Nephron progenitor cell (in vitro differentiated cells): ENCODE measurements around the gene UTF1.

Source experiments
- DNase-seq: peaks from one replicate; pipeline ENCODE4 v3.0.0; 2021
- H3K27ac Mint-ChIP-seq: 2 replicates; pipeline ENCODE4 v1.8.0; 2021; ENCODE audit warnings: mild to moderate bottlenecking, moderate library complexity, mixed read lengths
- H3K27me3 Mint-ChIP-seq: 2 replicates; pipeline ENCODE4 v1.8.0; 2021; ENCODE audit warnings: mild to moderate bottlenecking, low read depth, mixed read lengths; ENCODE audit not compliant: poor library complexity
- H3K36me3 Mint-ChIP-seq: 2 replicates; pipeline ENCODE4 v1.8.0; 2021; ENCODE audit warnings: low read depth, mixed read lengths
- H3K4me1 Mint-ChIP-seq: 2 replicates; pipeline ENCODE4 v1.8.0; 2021; ENCODE audit warnings: mixed read lengths
- H3K4me3 Mint-ChIP-seq: 2 replicates; pipeline ENCODE4 v1.8.0; 2021; ENCODE audit warnings: mild to moderate bottlenecking, moderate library complexity, mixed read lengths
- H3K9me3 Mint-ChIP-seq: 2 replicates; pipeline ENCODE4 v1.8.0; 2021; ENCODE audit warnings: mild to moderate bottlenecking, moderate library complexity, mixed read lengths
- TF ChIP-seq, protein P1 (sequence below): fragments of 200-600 bp; sonication (generic); IDR thresholded peaks from 2 replicates; pipeline ENCODE4 v1.5.0; 2021; ENCODE audit warnings: antibody characterized with exemption

The UTF1 gene

DNA sequence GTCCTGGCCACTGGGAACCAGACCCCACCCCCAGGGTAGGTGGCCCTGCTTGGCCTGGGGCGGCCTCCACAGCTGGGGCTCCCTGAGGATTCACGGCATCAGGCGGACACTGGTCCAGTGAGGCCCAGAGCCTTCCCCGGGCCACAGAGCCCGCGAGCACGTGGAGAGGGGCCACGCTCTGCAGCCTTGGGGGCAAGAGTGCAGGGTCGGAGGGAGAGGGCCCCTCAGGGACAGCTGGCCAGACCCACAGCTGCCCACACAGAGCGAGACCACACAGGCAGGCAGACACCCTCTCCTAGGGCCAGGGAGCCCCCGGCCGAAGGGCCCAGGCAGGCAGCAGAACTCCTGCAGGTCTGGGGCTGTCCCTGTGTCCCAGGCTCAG, 18.3 kb downstream of the UTF1 start:
- Mint-ChIP-seq H3K27me3 (peaks cover 19% of the 10 kb centered on the region), H3K36me3 (no peaks in the 10 kb centered on the region), H3K4me1 (peaks cover 45% of the 10 kb centered on the region), H3K27ac (no peak overlapping the region), H3K4me3 (no peak overlapping the region), H3K9me3 (no peaks in the 10 kb centered on the region)
- DNase-seq, result no peak
- TF ChIP-seq, protein P1, sequence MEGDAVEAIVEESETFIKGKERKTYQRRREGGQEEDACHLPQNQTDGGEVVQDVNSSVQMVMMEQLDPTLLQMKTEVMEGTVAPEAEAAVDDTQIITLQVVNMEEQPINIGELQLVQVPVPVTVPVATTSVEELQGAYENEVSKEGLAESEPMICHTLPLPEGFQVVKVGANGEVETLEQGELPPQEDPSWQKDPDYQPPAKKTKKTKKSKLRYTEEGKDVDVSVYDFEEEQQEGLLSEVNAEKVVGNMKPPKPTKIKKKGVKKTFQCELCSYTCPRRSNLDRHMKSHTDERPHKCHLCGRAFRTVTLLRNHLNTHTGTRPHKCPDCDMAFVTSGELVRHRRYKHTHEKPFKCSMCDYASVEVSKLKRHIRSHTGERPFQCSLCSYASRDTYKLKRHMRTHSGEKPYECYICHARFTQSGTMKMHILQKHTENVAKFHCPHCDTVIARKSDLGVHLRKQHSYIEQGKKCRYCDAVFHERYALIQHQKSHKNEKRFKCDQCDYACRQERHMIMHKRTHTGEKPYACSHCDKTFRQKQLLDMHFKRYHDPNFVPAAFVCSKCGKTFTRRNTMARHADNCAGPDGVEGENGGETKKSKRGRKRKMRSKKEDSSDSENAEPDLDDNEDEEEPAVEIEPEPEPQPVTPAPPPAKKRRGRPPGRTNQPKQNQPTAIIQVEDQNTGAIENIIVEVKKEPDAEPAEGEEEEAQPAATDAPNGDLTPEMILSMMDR, result no peak

DNA sequence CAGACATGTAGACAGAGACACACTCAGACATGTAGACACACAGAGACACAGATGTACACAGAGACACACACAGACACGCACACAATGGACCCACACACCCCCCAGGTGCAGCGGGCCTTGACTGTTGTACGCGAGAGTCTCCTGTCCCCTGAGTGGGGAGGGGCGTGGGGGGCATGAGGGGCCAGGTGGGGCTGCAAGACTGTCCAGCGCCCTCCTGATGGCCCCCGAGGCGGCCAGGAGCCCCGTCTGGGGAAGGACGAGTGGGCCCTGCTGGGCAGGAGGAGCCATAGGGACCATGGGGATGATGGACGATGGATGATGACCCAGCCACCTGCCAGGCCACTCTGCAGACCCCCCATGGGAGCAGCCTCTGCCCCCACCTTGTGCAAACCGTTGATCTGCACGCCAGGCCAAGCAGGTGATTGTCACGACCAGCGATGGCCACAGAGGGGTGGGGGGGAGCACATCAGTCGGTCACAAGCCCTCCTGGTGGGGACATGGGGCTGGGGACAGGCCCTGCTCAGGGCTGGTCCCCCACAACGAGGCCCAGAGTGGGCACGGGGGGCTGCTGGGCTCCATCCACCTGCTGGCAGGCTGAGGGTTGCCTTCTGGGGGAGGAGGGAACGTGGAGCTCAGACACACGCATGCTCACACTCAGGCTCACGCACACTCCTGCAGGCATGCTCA, 19.2 kb downstream of the UTF1 start:
- no peaks in the 10 kb centered on the region for H3K9me3 Mint-ChIP-seq
- H3K4me1 Mint-ChIP-seq, result peaks cover 50% of the 10 kb centered on the region
- peaks cover 23% of the 10 kb centered on the region for H3K27me3 Mint-ChIP-seq
- H3K36me3 Mint-ChIP-seq, result no peaks in the 10 kb centered on the region
- no peak for DNase-seq
- no peak overlapping the region for H3K4me3 Mint-ChIP-seq
- TF ChIP-seq, protein P1, result no peak
- no peak overlapping the region for H3K27ac Mint-ChIP-seq

DNA sequence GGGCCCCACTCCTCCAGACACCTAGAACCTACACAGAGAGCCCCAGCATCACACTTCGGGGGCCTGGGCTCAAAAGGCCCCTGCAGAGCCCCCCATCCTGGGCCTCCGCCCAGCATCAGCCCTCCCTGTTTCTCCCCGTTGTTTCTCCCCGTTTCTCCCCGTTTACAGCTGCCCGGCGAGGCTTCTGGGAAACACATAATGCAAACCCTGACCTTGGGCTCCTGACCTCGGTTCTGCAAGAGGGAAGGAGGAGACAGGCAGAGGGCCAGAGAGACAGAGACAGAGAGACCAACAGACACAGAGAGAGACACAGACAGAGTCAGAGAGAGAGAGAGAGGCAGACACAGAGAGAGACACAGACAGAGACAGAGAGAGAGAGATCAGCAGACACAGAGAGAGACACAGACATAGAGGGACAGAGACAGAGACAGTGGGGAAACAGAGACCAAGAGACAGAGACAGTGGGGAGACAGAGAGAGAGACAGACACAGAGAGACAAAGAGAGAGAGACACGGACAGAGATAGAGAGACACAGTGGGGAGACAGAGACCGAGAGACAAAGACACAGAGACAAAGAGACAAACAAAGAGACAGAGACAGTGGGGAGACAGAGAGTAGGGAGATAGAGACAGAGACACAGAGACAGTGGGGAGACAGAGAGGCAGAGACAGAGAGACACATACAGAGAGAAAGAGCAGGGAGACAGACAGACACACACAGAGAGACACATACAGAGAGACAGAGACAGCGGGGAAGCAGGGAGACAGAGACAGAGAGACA, 20.1 kb downstream of the UTF1 start:
- Mint-ChIP-seq H3K9me3 (no peaks in the 10 kb centered on the region), H3K4me3 (no peak overlapping the region), H3K36me3 (no peaks in the 10 kb centered on the region), H3K27ac (no peak overlapping the region), H3K4me1 (peaks cover 58% of the 10 kb centered on the region), H3K27me3 (peaks cover 27% of the 10 kb centered on the region)
- TF ChIP-seq, protein P1, result no peak
- DNase-seq, result no peak

DNA sequence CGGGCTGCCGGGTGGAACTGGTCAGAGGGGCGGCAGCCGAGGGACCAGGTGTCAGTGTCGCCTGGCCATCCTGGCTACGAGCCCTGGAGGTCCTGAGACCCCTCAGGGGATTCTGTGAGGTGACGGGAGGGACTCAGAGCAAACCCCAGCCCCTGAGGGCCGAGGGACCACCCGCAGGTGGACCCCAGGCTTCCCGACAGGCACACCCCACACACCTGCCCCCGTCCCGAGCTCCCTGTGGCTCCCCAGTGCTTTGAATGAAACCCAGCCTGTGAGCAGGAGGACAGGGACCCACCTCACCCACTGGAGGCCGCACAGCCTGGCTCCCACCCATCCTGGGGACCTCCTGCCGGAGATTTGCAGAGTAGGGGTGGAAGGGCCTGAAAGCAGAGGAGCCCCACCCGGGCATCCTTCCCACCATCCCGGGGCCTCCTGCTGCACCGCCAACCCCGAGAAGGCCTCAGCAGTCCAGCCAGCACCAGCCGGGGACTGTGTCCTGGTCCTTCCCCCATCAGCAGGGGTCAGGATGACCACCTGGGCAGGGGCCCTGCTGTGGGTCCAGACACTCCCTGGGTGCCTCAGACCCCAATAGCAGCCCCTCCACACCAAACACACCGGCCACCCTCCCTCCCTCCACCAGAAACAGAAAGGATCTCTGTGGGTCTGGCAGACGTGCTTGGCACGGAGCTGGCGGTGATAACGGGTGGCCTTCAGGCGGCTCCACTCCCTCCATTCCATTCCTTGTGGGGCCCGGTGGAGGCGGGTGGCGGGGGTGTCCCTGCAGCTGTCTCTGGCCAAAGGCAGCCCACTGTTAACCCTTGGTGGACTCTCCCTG, 21.6 kb downstream of the UTF1 start:
- no peak for DNase-seq
- TF ChIP-seq, protein P1, result no peak
- Mint-ChIP-seq H3K4me1 (peaks cover 48% of the 10 kb centered on the region), H3K27me3 (peaks cover 21% of the 10 kb centered on the region), H3K4me3 (no peak overlapping the region), H3K9me3 (no peaks in the 10 kb centered on the region), H3K36me3 (no peaks in the 10 kb centered on the region), H3K27ac (no peak overlapping the region)

DNA sequence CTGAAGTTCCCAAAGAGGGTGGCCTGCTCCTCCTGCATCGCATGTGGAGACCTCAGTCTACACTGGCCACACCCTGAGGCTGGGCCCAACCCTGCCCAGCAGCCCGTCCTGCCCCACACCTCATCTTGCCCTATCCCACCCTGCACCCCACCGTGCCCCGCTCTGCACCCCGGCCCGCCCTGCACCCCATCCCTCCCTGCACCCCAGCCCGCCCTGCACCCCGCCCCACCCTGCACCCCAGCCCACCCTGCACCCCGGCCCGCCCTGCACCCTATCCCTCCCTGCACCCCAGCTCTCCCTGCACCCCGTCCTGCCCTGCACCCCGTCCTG, 22.2 kb downstream of the UTF1 start:
- Mint-ChIP-seq H3K27me3 (peaks cover 18% of the 10 kb centered on the region), H3K9me3 (no peaks in the 10 kb centered on the region)
- no peak for DNase-seq

More for the DNA sequence above, 22.2 kb downstream of the UTF1 start:
- Mint-ChIP-seq H3K27ac (no peak overlapping the region), H3K36me3 (no peaks in the 10 kb centered on the region), H3K4me1 (peaks cover 46% of the 10 kb centered on the region), H3K4me3 (no peak overlapping the region)
- TF ChIP-seq, protein P1, result no peak
